D721Med (cell line): Measurements from ENCODE around the gene ZSCAN9.

Experiments
- DNase-seq: peaks from one replicate; pipeline ENCODE4 v3.0.0; 2011; ENCODE audit warnings: low spot score; ENCODE audit not compliant: insufficient read length
- FAIRE-seq: peaks from 2 replicates; lab custom pipeline; 2011; peaks lifted over from hg19 to GRCh38; lab: Jason Lieb, UNC
- TF ChIP-seq, protein P1 (sequence below): IDR thresholded peaks from 2 replicates; pipeline ENCODE4 v1.5.1; 2012; ENCODE audit warnings: mild to moderate bottlenecking, control low read depth; ENCODE audit not compliant: insufficient read depth; ENCODE audit errors: missing control alignments

ZSCAN9 gene

DNA sequence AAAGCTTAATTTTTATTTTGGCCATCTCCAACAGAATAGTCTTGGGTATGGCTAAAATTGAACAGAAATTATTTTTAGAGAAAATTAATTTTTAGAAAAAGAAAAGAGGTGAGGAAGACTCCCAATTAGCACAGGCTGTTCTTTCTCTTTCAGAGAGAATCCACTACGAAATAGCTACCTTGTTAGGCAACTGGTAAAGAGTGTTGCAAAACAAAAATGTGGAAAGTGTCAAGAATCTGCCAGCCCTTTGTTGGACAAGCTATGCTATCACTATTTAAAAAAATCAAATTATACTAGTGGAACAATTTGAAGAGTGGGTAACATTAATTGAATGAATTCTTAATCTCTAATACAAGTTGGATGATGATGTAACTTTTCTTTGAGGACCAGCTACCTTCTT, 19.2 kb upstream of the ZSCAN9 start:
- FAIRE-seq = no peak
- no peak for DNase-seq
- TF ChIP-seq, protein P1, sequence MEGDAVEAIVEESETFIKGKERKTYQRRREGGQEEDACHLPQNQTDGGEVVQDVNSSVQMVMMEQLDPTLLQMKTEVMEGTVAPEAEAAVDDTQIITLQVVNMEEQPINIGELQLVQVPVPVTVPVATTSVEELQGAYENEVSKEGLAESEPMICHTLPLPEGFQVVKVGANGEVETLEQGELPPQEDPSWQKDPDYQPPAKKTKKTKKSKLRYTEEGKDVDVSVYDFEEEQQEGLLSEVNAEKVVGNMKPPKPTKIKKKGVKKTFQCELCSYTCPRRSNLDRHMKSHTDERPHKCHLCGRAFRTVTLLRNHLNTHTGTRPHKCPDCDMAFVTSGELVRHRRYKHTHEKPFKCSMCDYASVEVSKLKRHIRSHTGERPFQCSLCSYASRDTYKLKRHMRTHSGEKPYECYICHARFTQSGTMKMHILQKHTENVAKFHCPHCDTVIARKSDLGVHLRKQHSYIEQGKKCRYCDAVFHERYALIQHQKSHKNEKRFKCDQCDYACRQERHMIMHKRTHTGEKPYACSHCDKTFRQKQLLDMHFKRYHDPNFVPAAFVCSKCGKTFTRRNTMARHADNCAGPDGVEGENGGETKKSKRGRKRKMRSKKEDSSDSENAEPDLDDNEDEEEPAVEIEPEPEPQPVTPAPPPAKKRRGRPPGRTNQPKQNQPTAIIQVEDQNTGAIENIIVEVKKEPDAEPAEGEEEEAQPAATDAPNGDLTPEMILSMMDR = no peak

DNA sequence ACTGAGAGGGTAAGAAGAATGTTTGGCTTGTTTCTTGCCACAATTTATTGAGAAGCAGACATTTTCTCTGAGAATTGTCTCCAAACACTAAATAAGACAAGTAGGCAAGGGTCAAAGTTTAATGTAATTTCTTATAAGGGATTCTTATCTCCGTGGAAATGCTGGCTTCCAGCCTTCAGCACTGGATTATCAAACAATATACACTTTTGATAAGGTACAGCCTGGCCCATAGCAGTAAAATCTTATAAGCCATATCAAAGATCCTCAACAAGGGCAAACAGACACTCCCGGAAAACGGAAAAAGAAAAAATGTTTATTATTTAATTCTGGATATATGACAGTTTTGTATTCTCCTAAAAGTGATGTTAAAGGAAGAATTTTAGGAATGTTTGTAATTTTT, 18.5 kb upstream of the ZSCAN9 start:
- TF ChIP-seq, protein P1 = no peak
- DNase-seq = no peak
- no peak for FAIRE-seq

DNA sequence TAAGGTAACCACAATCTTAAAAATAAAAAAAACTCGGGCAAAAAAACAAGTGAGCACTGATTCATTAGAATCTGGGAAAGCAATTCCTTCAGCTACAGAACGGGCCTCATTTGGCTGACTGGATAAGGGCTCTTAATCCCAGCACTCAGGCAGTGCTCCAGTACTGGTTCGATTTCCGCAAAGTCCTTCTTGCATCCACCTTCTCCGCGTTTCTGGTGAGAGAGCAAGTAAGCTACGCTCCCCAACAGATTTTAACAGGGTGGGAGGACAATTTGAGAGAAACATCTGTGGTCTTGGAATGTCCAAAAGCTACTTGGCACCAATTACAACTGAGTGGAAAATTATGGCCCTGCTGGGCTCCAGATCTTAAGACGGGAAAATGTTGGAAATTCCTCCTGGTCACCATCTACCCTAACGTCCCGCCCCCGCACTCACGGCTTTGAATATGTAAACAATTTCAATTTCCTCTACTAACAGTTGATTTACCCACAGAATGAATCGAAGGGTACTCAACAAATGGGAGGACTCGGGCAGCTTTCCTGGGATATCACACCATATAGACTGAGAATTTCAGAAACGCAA, 18.1 kb upstream of the ZSCAN9 start:
- DNase-seq (no peak), FAIRE-seq (no peak)
- TF ChIP-seq, protein P1 = no peak

DNA sequence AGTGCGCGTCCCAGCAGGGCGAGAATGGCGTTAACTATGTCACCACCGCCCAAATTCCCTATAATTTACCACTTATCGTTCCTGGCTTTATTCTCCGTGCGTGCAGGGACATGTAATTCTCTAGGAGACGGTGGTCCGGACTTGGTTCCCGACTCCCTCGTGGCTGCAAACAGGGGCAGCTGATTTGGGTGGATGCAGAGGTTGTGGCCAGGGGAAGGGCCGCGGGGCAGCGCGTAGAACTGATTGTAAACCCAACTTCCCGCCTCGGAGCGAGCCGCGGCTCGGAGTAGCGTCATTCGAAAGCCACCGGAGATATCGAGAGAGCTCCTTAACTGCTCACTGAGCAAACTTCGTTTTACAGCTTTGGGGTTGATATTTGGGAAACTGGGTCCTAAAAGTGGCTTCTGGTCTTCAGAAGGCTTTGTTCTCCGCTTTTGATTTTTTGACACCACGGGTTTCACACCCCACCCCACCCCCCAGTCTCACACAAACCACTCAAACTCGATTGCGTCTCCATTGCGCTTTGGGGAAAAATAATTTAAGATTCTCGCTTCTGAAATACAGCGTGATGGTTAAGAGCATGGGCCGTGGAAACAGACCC, 17.5 kb upstream of the ZSCAN9 start:
- TF ChIP-seq, protein P1 = no peak
- FAIRE-seq (no peak), DNase-seq (no peak)

DNA sequence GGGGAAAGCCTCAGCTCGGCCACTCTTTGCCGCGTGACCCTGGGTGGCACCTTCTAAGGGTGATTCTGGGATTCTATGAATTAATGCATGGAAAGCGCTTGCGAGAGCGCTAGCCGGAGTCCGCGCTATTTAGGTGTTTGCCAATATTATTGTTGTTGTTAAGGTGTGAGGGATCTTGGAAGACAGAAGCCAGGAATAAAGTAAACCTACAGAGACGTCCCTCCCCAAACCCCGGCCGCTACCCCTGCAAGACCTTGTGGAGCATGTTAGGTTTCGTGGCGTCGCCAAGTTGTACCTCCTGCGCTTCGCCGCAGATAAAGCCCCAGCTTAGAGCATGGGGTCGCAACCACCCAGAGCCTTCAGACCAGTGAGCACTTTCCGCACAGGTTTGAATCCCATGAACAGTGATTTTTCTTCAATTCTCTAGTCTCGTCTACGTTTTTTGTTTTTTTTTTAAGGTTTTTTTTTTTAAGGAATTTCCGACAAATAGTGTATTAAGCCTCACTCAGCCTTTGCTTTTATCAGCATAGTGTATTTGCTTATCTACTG, 16.9 kb upstream of the ZSCAN9 start:
- FAIRE-seq (no peak), DNase-seq (no peak)
- TF ChIP-seq, protein P1 = no peak

DNA sequence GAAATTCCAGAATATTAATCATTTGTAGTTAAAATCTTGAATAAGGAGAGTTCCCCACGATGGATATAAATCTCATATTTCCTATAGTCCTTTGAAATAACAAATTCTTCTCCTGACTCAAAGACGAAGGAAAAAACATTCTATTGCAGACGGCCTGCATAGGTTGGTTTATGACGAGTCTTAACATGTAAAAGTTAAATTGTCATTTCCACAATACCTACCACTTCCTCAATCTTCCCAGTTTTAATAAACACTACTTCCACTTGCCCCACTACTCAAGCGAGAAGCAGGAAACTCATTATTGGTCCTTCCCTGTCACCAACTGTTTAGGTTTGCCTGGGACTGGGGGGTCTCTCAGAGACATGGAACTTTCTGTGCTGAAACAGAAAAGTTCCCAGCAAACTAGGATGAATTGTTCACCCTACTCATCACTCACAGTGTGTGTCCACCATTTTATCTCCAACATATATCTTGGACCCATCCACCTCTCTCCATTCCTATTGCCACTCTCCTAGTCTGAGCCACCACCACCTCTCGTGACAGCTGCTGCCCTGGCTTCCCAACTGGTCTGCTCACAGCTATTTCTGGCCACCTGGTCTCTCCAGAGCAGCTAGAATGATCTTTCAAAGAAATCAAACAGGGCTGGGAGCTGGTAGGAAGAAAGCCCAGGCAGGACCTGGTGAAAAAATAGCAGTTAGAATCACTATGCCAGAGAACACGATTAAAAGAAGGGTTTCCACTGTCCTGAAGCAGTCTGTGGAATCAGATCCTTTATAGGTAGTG, 15.1 kb upstream of the ZSCAN9 start:
- FAIRE-seq (no peak), DNase-seq (no peak)
- TF ChIP-seq, protein P1 = no peak
